ENCODE results near the gene SPINK4.

SPINK4 gene

DNA sequence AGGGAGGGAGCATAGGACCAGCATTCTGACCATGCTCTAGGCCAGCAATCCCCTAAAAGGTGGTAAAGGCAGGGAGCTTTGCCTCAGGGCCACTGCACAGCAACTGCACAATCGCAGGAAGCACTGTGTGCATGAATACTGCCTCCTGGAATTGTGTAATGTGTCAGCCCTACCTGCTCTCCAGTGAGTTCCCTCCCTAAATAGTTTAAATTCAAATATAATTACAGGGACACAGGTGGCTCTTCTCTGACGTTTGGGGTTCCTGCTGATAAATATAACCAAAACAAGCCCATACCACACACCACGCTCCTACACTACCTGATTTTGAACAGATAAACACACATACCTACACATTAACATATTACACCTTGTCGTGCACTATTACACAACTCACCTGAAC lies 15.5 kb downstream of the SPINK4 start:
- H2BK120ac ChIP-seq (ENCODE audit: low read depth, low read length), result no peak overlapping the region
- no peak overlapping the region for H3K4ac ChIP-seq (ENCODE audit: low read depth, low read length)
- no peaks in the 10 kb centered on the region for H3K79me2 ChIP-seq (ENCODE audit: control insufficient read depth, insufficient read depth, low read length)
- no peak overlapping the region for H2BK5ac ChIP-seq (ENCODE audit: low read length)
- DNase-seq, result no peak
- H3K36me3 ChIP-seq (ENCODE audit: control insufficient read depth, insufficient read depth, low read length), result peaks cover 20% of the 10 kb centered on the region
- WGBS (ENCODE audit: extremely low coverage, insufficient coverage, low lambda C conversion rate), result 100% methylated on average over 2 of the region's 4 CpGs
- H3K27me3 ChIP-seq (ENCODE audit: insufficient read depth, low read length, poor library complexity), result no peaks in the 10 kb centered on the region
- H3K18ac ChIP-seq (ENCODE audit: low read length), result no peak overlapping the region
- H3K4me2 ChIP-seq (ENCODE audit: low read length), result no peak overlapping the region
- H3K56ac ChIP-seq (ENCODE audit: low read length), result no peak overlapping the region
- no peaks in the 10 kb centered on the region for H3K4me1 ChIP-seq (ENCODE audit: control insufficient read depth, low read depth, low read length)
- H4K8ac ChIP-seq (ENCODE audit: low read depth, low read length), result no peak overlapping the region
- H3K79me1 ChIP-seq (ENCODE audit: low read length), result no peaks in the 10 kb centered on the region
- no peak overlapping the region for H3K4me3 ChIP-seq (ENCODE audit: low read length)
- H4K5ac ChIP-seq (ENCODE audit: low read length), result no peak overlapping the region
- H2AK5ac ChIP-seq (ENCODE audit: low read length), result no peak overlapping the region
- H2BK15ac ChIP-seq (replicated peaks; ENCODE audit: low read depth), result no peak overlapping the region
- no peak overlapping the region for H3K27ac ChIP-seq (ENCODE audit: low read depth, low read length)
- H3K9ac ChIP-seq (ENCODE audit: low read length), result no peak overlapping the region
- no peak overlapping the region for H3K23ac ChIP-seq (ENCODE audit: low read length)

DNA sequence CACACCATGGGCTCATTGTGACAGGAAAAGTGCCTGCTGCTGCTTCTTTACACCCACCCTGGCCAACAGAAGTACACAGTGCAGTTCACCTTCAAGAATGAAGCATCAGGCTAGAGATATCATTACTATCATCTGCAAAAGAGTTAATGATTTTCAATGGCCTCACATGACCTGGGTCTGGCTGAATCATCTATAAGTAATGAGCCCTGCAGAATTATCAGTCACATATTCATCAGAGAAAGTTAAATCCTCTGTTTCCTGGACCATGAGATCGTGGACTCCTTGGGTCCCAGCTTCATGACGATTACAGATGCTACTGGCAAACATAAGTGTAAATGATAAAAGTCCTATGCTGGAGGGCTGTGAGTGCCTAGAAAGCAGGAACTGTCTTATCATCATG lies 16.3 kb downstream of the SPINK4 start:
- Histone ChIP-seq H3K56ac (ENCODE audit: low read length) (no peak overlapping the region), H2BK5ac (ENCODE audit: low read length) (no peak overlapping the region), H2BK15ac (replicated peaks; ENCODE audit: low read depth) (no peak overlapping the region), H3K79me1 (ENCODE audit: low read length) (no peaks in the 10 kb centered on the region), H2AK5ac (ENCODE audit: low read length) (no peak overlapping the region), H2BK120ac (ENCODE audit: low read depth, low read length) (no peak overlapping the region), H3K18ac (ENCODE audit: low read length) (no peak overlapping the region), H4K8ac (ENCODE audit: low read depth, low read length) (no peak overlapping the region), H3K4me2 (ENCODE audit: low read length) (no peak overlapping the region), H3K9ac (ENCODE audit: low read length) (no peak overlapping the region), H3K23ac (ENCODE audit: low read length) (no peak overlapping the region), H3K27me3 (ENCODE audit: insufficient read depth, low read length, poor library complexity) (no peaks in the 10 kb centered on the region), H3K4me3 (ENCODE audit: low read length) (no peak overlapping the region), H3K27ac (ENCODE audit: low read depth, low read length) (no peak overlapping the region), H3K4ac (ENCODE audit: low read depth, low read length) (no peak overlapping the region), H3K36me3 (ENCODE audit: control insufficient read depth, insufficient read depth, low read length) (peaks cover 21% of the 10 kb centered on the region), H3K4me1 (ENCODE audit: control insufficient read depth, low read depth, low read length) (no peaks in the 10 kb centered on the region), H3K79me2 (ENCODE audit: control insufficient read depth, insufficient read depth, low read length) (no peaks in the 10 kb centered on the region), H4K5ac (ENCODE audit: low read length) (no peak overlapping the region)
- DNase-seq, result no peak
- no CpG with 5 or more reads among the region's 2 CpGs for WGBS (ENCODE audit: extremely low coverage, insufficient coverage, low lambda C conversion rate)

DNA sequence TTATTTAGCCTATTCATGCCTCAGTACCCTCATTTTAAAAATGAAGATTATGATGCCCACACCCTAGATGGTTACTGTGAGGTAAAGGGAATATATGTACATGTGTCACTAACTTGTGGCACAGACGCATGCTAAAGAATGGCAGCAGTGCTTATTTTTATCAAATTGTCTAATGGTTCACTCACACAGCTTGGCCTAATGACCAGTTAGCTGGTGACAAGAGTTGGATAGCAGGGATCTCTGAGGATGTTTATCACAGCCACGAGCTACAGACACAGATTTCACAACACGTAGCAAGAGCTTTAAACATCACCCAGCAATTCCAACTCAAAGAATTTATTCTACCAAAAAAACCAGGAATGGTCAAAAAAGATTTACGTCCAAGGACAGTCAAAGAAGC lies 17.3 kb downstream of the SPINK4 start:
- H3K79me1 ChIP-seq (ENCODE audit: low read length), result no peaks in the 10 kb centered on the region
- H4K5ac ChIP-seq (ENCODE audit: low read length), result no peak overlapping the region
- no peak overlapping the region for H3K56ac ChIP-seq (ENCODE audit: low read length)
- no peak overlapping the region for H2BK120ac ChIP-seq (ENCODE audit: low read depth, low read length)
- H2AK5ac ChIP-seq (ENCODE audit: low read length), result no peak overlapping the region
- no peak overlapping the region for H3K4ac ChIP-seq (ENCODE audit: low read depth, low read length)
- no peak overlapping the region for H3K27ac ChIP-seq (ENCODE audit: low read depth, low read length)
- DNase-seq, result no peak
- H3K27me3 ChIP-seq (ENCODE audit: insufficient read depth, low read length, poor library complexity), result no peaks in the 10 kb centered on the region
- H3K18ac ChIP-seq (ENCODE audit: low read length), result no peak overlapping the region
- no peak overlapping the region for H3K4me2 ChIP-seq (ENCODE audit: low read length)
- H2BK5ac ChIP-seq (ENCODE audit: low read length), result no peak overlapping the region
- no peak overlapping the region for H3K9ac ChIP-seq (ENCODE audit: low read length)
- peaks cover 21% of the 10 kb centered on the region for H3K36me3 ChIP-seq (ENCODE audit: control insufficient read depth, insufficient read depth, low read length)
- no peaks in the 10 kb centered on the region for H3K79me2 ChIP-seq (ENCODE audit: control insufficient read depth, insufficient read depth, low read length)
- no peak overlapping the region for H4K8ac ChIP-seq (ENCODE audit: low read depth, low read length)
- H3K4me1 ChIP-seq (ENCODE audit: control insufficient read depth, low read depth, low read length), result no peaks in the 10 kb centered on the region
- H3K4me3 ChIP-seq (ENCODE audit: low read length), result no peak overlapping the region
- no peak overlapping the region for H3K23ac ChIP-seq (ENCODE audit: low read length)
- no peak overlapping the region for H2BK15ac ChIP-seq (replicated peaks; ENCODE audit: low read depth)
- no CpG with 5 or more reads among the region's 4 CpGs for WGBS (ENCODE audit: extremely low coverage, insufficient coverage, low lambda C conversion rate)

DNA sequence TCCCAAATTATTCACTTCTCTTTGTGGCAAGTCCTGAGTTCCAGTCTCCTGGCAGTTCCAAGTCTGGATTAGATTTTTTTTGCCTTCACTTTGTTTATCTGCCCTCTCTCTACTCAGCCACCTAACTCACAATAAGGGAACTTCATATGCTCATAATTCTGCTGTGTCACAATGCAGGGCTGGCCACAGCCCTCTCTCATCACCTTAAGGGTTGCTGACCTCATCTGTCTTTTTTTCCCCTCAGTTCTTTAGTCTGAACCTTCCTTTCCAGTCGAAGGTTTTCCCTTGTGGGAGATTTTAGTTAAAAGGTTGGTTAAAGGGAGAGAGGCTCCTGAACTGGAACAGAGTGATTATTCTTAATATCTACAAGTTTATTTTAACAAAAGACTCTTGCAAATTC lies 20.4 kb downstream of the SPINK4 start:
- peaks cover 16% of the 10 kb centered on the region for H3K79me1 ChIP-seq (ENCODE audit: low read length)
- H3K56ac ChIP-seq (ENCODE audit: low read length), result no peak overlapping the region
- H3K27me3 ChIP-seq (ENCODE audit: insufficient read depth, low read length, poor library complexity), result no peaks in the 10 kb centered on the region
- no peak overlapping the region for H3K18ac ChIP-seq (ENCODE audit: low read length)
- H2BK15ac ChIP-seq (replicated peaks; ENCODE audit: low read depth), result no peak overlapping the region
- no peak overlapping the region for H3K4me3 ChIP-seq (ENCODE audit: low read length)
- peaks cover 5% of the 10 kb centered on the region for H3K4me1 ChIP-seq (ENCODE audit: control insufficient read depth, low read depth, low read length)
- H2BK120ac ChIP-seq (ENCODE audit: low read depth, low read length), result no peak overlapping the region
- H4K8ac ChIP-seq (ENCODE audit: low read depth, low read length), result no peak overlapping the region
- no peak overlapping the region for H3K4ac ChIP-seq (ENCODE audit: low read depth, low read length)
- H4K5ac ChIP-seq (ENCODE audit: low read length), result no peak overlapping the region
- no CpG with 5 or more reads among the region's 1 CpG for WGBS (ENCODE audit: extremely low coverage, insufficient coverage, low lambda C conversion rate)
- no peak overlapping the region for H3K27ac ChIP-seq (ENCODE audit: low read depth, low read length)
- H3K9ac ChIP-seq (ENCODE audit: low read length), result no peak overlapping the region
- H3K36me3 ChIP-seq (ENCODE audit: control insufficient read depth, insufficient read depth, low read length), result peaks cover 12% of the 10 kb centered on the region
- peaks cover 20% of the 10 kb centered on the region for H3K79me2 ChIP-seq (ENCODE audit: control insufficient read depth, insufficient read depth, low read length)
- no peak overlapping the region for H3K23ac ChIP-seq (ENCODE audit: low read length)
- no peak overlapping the region for H2AK5ac ChIP-seq (ENCODE audit: low read length)
- no peak overlapping the region for H2BK5ac ChIP-seq (ENCODE audit: low read length)
- DNase-seq, result no peak
- H3K4me2 ChIP-seq (ENCODE audit: low read length), result no peak overlapping the region

DNA sequence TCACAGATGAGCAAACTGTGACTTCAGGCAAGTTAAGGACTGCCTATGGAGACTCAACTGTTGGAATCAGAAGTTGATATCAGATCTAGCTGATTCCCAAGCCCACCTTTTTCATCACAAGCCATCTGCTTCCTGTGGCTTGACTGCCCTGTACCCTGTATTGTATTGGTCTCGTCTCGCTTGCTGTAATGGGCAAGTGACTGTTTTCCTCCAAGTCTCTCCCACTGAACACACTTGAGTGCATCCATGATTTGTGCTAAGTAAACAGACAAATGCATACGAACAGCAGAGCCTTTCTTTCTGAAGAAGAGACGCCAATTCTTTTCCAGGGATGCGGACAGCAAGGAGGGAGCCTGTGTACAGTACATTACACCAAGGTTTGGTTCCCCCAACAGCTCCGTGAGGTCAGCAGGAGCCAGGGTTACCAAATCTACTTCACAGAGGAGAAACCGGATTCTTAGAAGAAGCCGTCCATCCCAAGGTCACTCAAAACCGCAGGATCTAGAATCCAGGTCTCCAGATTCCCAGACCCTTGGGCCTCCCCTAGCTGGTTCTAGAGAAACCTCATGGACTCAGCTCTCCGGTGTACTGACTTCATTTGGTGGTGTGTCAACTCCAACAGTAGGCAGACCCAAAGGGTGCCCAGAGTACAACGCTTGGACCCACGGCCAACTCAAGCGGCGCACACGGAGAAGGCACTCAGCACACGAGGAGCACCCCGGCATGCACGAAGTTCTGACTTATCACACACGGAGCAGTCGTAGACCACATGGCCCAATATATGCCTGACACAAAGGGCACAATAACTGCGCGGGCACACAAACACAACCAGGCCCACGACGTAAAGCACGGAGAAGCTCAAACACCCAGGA lies 23.4 kb downstream of the SPINK4 start:
- Histone ChIP-seq H3K27me3 (ENCODE audit: insufficient read depth, low read length, poor library complexity) (no peaks in the 10 kb centered on the region), H3K56ac (ENCODE audit: low read length) (peak overlapping the region; percentile 98), H3K79me2 (ENCODE audit: control insufficient read depth, insufficient read depth, low read length) (peaks cover 23% of the 10 kb centered on the region), H3K9ac (ENCODE audit: low read length) (peak overlapping the region; percentile 97), H3K4ac (ENCODE audit: low read depth, low read length) (no peak overlapping the region), H3K23ac (ENCODE audit: low read length) (peak overlapping the region; percentile 95), H2BK120ac (ENCODE audit: low read depth, low read length) (no peak overlapping the region), H3K36me3 (ENCODE audit: control insufficient read depth, insufficient read depth, low read length) (peaks cover 4% of the 10 kb centered on the region), H3K79me1 (ENCODE audit: low read length) (peaks cover 17% of the 10 kb centered on the region), H3K27ac (ENCODE audit: low read depth, low read length) (no peak overlapping the region), H4K5ac (ENCODE audit: low read length) (no peak overlapping the region), H3K18ac (ENCODE audit: low read length) (no peak overlapping the region), H4K8ac (ENCODE audit: low read depth, low read length) (no peak overlapping the region), H3K4me3 (ENCODE audit: low read length) (peak overlapping the region; percentile 98), H3K4me2 (ENCODE audit: low read length) (peak overlapping the region; percentile 97), H2BK5ac (ENCODE audit: low read length) (no peak overlapping the region), H2BK15ac (replicated peaks; ENCODE audit: low read depth) (no peak overlapping the region), H2AK5ac (ENCODE audit: low read length) (no peak overlapping the region), H3K4me1 (ENCODE audit: control insufficient read depth, low read depth, low read length) (peaks cover 6% of the 10 kb centered on the region)
- DNase-seq, result peak; percentile 42
- WGBS (ENCODE audit: extremely low coverage, insufficient coverage, low lambda C conversion rate), result no CpG with 5 or more reads among the region's 25 CpGs
